Amniotic stem cell (primary cell): ENCODE data around the gene IQGAP2.

Experiments used
- DNase-seq: peaks from one replicate; lab custom pipeline; 2025; lab: John Stamatoyannopoulos, UW

The IQGAP2 gene

DNA sequence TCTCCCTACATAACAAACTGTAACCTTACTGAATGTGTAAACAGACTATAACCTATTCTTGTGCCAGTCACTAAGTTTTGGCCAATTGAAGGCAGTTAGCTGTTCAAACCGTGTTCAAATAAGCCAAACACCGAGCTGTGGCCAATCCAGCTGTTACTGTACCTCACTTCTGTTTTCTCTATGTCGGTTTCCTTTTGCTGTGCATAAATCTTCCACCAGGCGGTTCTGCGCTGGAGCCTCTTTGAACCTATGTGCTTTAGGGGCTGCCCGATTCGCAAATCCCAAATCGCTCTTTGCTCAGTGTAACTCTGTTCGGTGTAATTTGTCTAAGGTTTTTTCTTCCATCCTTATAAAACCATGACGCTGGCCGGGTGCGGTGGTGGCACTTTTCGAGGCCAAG, 344.6 kb downstream of the IQGAP2 start:
- DNase-seq: no peak

DNA sequence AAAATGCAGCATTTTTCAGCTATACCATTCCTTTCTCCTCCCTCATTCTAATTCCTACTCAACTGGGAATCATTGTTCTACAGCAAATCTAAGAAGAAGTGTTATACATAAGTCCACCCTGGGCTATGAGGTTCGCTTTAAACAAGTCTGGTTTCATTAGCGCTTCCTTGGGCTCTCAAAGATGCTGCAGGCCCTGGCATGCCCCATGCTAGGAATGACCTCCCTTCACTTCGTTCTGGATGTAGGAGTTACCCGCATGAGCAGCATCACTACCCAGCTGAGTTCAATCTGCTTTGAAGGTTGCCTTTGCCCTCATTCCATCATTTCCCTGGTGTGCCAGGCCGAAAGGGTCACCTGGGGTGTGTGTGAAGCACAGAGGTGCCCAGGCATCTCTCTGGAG, 348.2 kb downstream of the IQGAP2 start:
- DNase-seq: no peak

DNA sequence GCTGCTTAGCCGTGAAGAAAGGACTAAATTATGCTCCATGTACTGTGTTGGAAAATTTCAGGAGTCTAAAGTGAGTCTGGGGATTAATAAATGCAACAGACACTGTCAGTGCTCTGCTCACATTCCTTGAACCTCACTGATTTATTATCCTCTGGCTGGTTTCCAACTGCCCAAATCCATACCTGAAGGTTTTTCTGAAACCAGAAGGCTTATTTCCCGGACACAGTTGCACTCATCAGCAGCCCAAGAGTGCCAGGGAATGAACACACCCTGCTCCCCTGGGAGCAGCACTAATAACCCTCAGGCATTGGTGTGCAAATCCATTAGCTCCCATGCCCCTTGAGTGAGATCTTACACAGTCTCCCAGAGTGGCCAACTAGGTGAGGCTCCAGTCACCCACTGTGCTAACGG, 351.6 kb downstream of the IQGAP2 start:
- no peak for DNase-seq

DNA sequence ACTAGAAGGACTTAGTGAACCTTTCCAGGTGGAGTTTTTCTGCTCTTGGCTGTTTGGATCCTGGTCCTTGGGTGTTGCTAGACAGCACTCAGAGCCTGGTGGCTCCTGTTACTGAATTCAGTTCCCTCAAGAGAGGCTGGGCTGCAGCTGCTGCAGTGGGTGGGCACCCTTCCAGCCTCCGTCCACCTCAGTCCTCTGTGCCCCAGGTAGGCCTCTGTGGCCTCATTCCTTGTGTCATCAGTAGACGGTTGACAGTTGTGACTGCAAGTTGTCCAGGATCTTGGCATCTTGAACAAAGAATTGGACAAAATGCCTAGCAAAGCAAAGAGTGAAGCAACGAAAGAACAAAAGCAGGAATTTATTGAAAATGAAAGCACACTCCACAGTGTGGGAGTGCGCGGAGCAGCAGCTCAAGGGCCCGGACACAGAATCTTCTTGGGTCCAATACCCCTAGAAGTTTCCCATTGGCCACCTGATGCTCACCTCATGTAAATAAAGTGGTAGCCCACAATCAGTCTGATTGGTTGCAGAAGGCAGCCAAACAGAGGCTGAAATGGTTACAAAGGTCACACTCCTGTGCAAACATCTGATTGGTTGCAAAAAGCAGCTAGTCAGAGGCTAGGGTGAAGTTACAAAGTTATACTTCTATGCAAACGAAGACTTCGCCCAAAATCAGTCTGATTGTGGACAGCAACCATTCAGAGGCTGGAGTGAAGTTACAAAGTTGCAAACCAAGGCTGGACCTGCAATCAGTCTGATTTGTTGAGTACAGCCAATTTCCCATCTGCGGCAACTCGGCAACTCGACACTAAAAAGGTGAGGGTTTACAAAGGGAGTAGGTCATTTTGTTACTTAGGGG, 352.9 kb downstream of the IQGAP2 start:
- DNase-seq: no peak

DNA sequence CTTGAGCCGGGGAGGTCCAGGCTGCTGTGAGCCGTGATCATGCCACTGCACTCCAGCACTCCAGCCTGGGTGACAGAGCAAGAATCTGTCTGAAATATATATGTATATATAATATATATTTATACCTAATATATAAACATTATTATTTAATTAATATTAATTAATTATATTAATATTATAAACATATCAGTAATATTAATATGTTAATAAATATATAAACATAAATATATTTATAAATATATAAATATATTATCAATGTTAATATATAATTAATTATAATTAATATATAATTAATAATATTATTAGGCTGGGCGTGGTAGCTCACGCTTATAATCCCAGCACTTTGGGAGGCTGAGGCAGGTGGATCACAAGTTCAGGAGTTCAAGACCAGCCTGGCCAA, 354.0 kb downstream of the IQGAP2 start:
- no peak for DNase-seq
